Measurements from ENCODE around the gene EPHX1.
"Not testable (repeated sequence)": the region's sequence is repeated elsewhere in the genome, so short reads cannot be mapped to it uniquely, and the experiment has no call there.

EPHX1 gene

GRCh38 chr1:225809842-225810578, at the start of gene EPHX1:
Gene EPHX1 (plus strand): TSS chr1:225810124. CDS start chr1:225828730, 18,606 bp downstream.
- Mint-ChIP-seq H3K4me1 (peaks cover 31% of the 10 kb centered on the region), H3K4me3 (peak within 1 kb of the TSS; percentile 93 to 97 (median 97)), H3K27ac (peak within 1 kb of the TSS; percentile 91 to 96 (median 93)), H3K9me3 (no peaks in the 10 kb centered on the region), H3K27me3 (ENCODE audit: low read depth) (peaks cover 10% of the 10 kb centered on the region), H3K36me3 (ENCODE audit: low read depth) (no peaks in the 10 kb centered on the region)
- TF ChIP-seq CTCF (IDR thresholded peaks at IDR 0.05; ENCODE audit: unreplicated experiment in 3 of 3), result peak; percentile 23 to 39 (median 28)

GRCh38 chr1:225760531-225760930, 49.4 kb upstream of the EPHX1 start:
- peaks cover 68% of the 10 kb centered on the region for H3K4me1 Mint-ChIP-seq
- no peaks in the 10 kb centered on the region for H3K9me3 Mint-ChIP-seq
- no peaks in the 10 kb centered on the region for H3K27me3 Mint-ChIP-seq (ENCODE audit: low read depth)
- H3K4me3 Mint-ChIP-seq, result no peak overlapping the region
- no peaks in the 10 kb centered on the region for H3K36me3 Mint-ChIP-seq (ENCODE audit: low read depth)
- no peak for TF ChIP-seq CTCF (IDR thresholded peaks at IDR 0.05; ENCODE audit: unreplicated experiment in 3 of 3)
- H3K27ac Mint-ChIP-seq, result peak overlapping the region in 2 of 3 experiments; percentile 55 to 99

GRCh38 chr1:225761395-225761794, 48.5 kb upstream of the EPHX1 start:
- H3K4me1 Mint-ChIP-seq, result peaks cover 65% of the 10 kb centered on the region
- H3K36me3 Mint-ChIP-seq (ENCODE audit: low read depth); H3K9me3 Mint-ChIP-seq; H3K4me3 Mint-ChIP-seq; H3K27me3 Mint-ChIP-seq (ENCODE audit: low read depth): not testable (repeated sequence)
- peak overlapping the region in 2 of 3 experiments; percentile 99 for H3K27ac Mint-ChIP-seq

- peaks cover 66% of the 10 kb centered on the region for H3K4me1 Mint-ChIP-seq
- TF ChIP-seq CTCF (IDR thresholded peaks at IDR 0.05; ENCODE audit: unreplicated experiment in 3 of 3), result no peak
- H3K4me3 Mint-ChIP-seq, result peak overlapping the region in 1 of 3 experiments; percentile 43
- H3K36me3 Mint-ChIP-seq (ENCODE audit: low read depth), result no peaks in the 10 kb centered on the region
- no peaks in the 10 kb centered on the region for H3K27me3 Mint-ChIP-seq (ENCODE audit: low read depth)
- no peaks in the 10 kb centered on the region for H3K9me3 Mint-ChIP-seq
- peak overlapping the region; percentile 89 to 99 (median 99) for H3K27ac Mint-ChIP-seq
These were observed 47.9 kb upstream of the EPHX1 start for GRCh38 chr1:225762002-225762441.

- H3K9me3 Mint-ChIP-seq, result no peaks in the 10 kb centered on the region
These were observed 47.5 kb upstream of the EPHX1 start for GRCh38 chr1:225762444-225762843.

More at GRCh38 chr1:225762444-225762843, 47.5 kb upstream of the EPHX1 start:
- Mint-ChIP-seq H3K4me3 (peak overlapping the region in 2 of 3 experiments; percentile 43 to 60), H3K36me3 (ENCODE audit: low read depth) (no peaks in the 10 kb centered on the region), H3K27me3 (ENCODE audit: low read depth) (no peaks in the 10 kb centered on the region), H3K27ac (peak overlapping the region; percentile 89 to 99 (median 99)), H3K4me1 (peaks cover 66% of the 10 kb centered on the region)
- no peak for TF ChIP-seq CTCF (IDR thresholded peaks at IDR 0.05; ENCODE audit: unreplicated experiment in 3 of 3)
